Activated CD4-positive, alpha-beta memory T cell treated with anti-CD3 and anti-CD28 coated beads for 36 hours (primary cell): ENCODE results near the gene MASP1. TPM values are rescaled to one million over a fixed set of nuclear protein-coding genes. Genes with fewer than 3 reads are reported as not detected.
"Not testable (repeated sequence)": the region's sequence is repeated elsewhere in the genome, so short reads cannot be mapped to it uniquely, and the experiment has no call there.

Experiments
- CTCF ChIA-PET: fragments of 350-600 bp; sonication (Branson Sonifier 250); formaldehyde crosslinking; loops from one replicate; lab custom pipeline; 2021; ENCODE audit warnings: antibody characterized with exemption, inconsistent platforms; lab: Charles Lee
- POLR2A ChIA-PET: fragments of 350-600 bp; sonication (Branson Sonifier 250); formaldehyde crosslinking; loops from one replicate; lab custom pipeline; 2021; ENCODE audit warnings: antibody characterized with exemption; lab: Charles Lee
- DNase-seq: peaks from one replicate; pipeline ENCODE4 v3.0.0-alpha.2; 2020
- H3K27ac Mint-ChIP-seq: one replicate; pipeline ENCODE4 v1.8.0; 2021; ENCODE audit warnings: mixed read lengths
- H3K27me3 Mint-ChIP-seq: one replicate; pipeline ENCODE4 v1.8.0; 2021; ENCODE audit warnings: mixed read lengths
- H3K36me3 Mint-ChIP-seq: one replicate; pipeline ENCODE4 v1.8.0; 2021; ENCODE audit warnings: mixed read lengths
- H3K4me1 Mint-ChIP-seq: one replicate; pipeline ENCODE4 v1.8.0; 2021; ENCODE audit warnings: low read depth, mixed read lengths
- H3K4me3 Mint-ChIP-seq: one replicate; pipeline ENCODE4 v1.8.0; 2021; ENCODE audit warnings: mild to moderate bottlenecking, mixed read lengths
- H3K9me3 Mint-ChIP-seq: one replicate; pipeline ENCODE4 v1.8.0; 2021; ENCODE audit warnings: mixed read lengths
- intact Hi-C: fragments of 100-400 bp; cut with micrococcal nuclease; formaldehyde crosslinking; loops from one replicate; pipeline ENCODE4 v1.15.1; 2023
- total RNA-seq, 2 experiments: library from RNA; stranded (reverse); gene quantifications; one replicate each; pipeline ENCODE4 v1.2.3, GENCODE V29; 2021

The MASP1 gene
- total RNA-seq, 2 experiments from 2014 or later, result not detected

DNA sequence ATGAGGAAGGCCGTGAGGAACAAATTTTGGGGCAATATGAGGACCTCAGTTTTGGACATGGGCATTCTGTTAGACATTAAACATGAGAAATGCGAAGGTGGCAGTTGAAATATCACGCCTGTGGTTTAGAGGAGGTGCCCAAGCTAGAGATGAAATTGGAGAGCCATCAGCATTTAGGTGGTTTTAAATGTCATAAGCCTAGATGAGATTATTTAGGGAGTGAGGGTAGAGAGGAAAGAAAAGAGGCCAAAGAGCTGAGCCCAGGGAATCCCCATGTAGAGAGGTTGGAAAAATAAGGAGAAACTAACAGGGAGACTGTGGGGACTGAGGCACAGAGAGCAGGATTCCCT is 79.4 kb downstream of the MASP1 start:
- no peaks in the 10 kb centered on the region for H3K36me3 Mint-ChIP-seq
- no peaks in the 10 kb centered on the region for H3K9me3 Mint-ChIP-seq
- no peaks in the 10 kb centered on the region for H3K27me3 Mint-ChIP-seq
- POLR2A ChIA-PET, result no interaction called here
- H3K4me1 Mint-ChIP-seq, result no peaks in the 10 kb centered on the region
- H3K27ac Mint-ChIP-seq, result no peak overlapping the region
- no peak for DNase-seq
- intact Hi-C loops, result no loop called here
- CTCF ChIA-PET, result interaction anchor here (0.6 to 2.5 kb wide), 4 partner anchors 8 to 99 kb away, joined by 3 to 14 read pairs (median 4); no protein-coding TSS in a partner anchor
- no peak overlapping the region for H3K4me3 Mint-ChIP-seq

DNA sequence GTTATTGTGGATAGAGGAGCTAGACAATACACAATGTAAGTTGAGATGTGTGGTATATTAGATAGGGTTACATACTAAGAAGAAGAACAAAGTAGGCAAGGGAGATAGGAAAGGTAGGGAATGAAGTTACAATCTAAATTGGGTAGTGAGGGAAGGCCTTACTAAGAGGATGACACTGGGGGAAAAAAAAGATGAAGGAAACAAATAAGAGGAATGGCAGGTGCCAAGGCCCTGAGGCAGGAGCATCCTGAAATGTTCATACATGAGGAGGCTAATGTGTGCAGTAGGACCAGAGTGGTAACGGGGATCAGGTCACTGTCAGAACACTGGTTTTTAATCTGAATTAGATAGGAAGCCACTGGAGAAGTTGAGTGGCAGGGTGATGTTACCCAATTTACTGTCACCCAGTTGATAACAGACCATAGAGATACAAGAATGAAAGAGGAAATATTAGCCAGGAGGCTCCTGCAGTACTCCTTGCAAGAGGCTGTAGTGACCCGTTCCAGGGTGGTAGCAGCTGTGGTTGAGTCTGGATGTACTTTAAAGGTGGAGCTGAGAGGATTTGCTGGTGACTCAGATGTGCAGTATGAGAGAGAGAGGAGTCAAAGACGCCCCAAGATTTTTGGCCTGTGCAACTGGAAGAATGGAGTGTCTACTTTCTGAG is 79.9 kb downstream of the MASP1 start:
- H3K9me3 Mint-ChIP-seq, result no peaks in the 10 kb centered on the region
- DNase-seq, result no peak
- no peak overlapping the region for H3K27ac Mint-ChIP-seq
- no peaks in the 10 kb centered on the region for H3K27me3 Mint-ChIP-seq
- intact Hi-C loops, result no loop called here
- no peaks in the 10 kb centered on the region for H3K36me3 Mint-ChIP-seq
- CTCF ChIA-PET, result interaction anchor here (0.7 to 2.5 kb wide), 4 partner anchors 9 to 468 kb away, joined by 3 to 14 read pairs (median 4); no protein-coding TSS in a partner anchor
- H3K4me1 Mint-ChIP-seq, result no peaks in the 10 kb centered on the region
- POLR2A ChIA-PET, result no interaction called here
- no peak overlapping the region for H3K4me3 Mint-ChIP-seq

DNA sequence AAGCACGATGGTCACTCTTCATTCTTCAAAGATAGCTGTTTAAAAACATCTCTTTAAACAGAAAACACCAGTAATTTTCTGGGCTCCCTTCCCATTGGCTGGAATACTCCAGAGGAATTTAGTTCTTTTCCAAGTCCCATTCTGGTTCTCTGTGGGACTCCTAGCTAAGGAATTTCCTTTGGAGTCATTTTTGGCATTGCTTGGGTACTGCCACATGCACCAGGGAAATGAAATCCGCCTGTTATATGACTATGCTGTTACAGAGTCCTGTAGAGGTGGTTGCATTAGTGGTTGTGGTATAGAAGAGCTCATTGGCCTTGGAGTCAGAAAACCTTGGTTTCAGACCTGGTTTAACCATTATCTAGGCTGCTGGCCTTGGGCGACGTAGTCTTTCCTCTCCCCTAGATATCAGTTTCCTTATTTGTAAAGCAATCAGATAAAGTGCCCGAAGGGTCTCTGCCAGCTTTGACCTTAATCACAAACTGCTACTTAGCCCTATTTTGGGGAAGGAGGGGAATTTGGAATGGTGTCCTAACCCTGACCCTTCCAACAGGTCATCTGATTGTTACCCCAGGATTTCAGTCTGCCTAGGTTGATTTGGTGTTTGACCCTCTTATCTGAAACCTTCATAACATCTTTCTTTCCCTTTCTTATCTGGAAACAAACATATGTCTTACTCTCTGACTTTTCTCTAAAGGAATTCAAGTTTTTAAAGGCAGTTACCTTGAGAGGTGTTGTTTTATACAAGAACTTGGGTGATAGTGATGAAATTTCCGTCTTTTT is 80.8 kb downstream of the MASP1 start:
- Mint-ChIP-seq H3K4me1 (no peaks in the 10 kb centered on the region), H3K9me3 (no peaks in the 10 kb centered on the region), H3K4me3 (no peak overlapping the region), H3K27me3 (no peaks in the 10 kb centered on the region), H3K27ac (no peak overlapping the region), H3K36me3 (no peaks in the 10 kb centered on the region)
- ChIA-PET POLR2A (no interaction called here), CTCF (interaction anchor here (0.9 to 2.5 kb wide), 3 partner anchors 10 to 405 kb away, joined by 3 to 14 read pairs (median 3); no protein-coding TSS in a partner anchor)
- DNase-seq, result no peak
- intact Hi-C loops, result no loop called here

DNA sequence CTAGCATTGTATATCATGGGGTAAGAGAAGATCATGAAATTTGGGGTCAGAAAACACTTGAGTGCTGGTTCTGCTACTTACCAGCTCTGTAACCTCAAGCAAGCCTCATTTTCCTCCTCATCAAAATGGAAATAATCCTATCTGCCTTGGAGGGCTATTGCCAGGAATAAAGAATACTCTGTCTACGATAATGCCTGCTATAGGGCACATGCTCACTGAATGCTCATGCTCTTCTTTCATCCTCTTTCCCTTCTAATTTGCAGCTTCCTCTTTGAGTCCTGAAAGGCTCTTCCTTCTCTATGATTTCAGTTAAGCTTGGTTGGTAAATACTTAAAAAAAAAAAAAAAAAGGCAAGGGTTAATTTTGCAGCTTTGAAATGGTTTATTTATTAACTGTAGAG is 81.4 kb downstream of the MASP1 start:
- Mint-ChIP-seq H3K27ac (no peak overlapping the region), H3K4me1 (no peaks in the 10 kb centered on the region), H3K9me3 (no peaks in the 10 kb centered on the region), H3K27me3 (peaks cover 4% of the 10 kb centered on the region), H3K36me3 (no peaks in the 10 kb centered on the region), H3K4me3 (no peak overlapping the region)
- CTCF ChIA-PET, result interaction anchor here (0.7 to 2.5 kb wide), 3 partner anchors 10 to 406 kb away, joined by 3 to 14 read pairs (median 3); no protein-coding TSS in a partner anchor
- POLR2A ChIA-PET, result no interaction called here
- DNase-seq, result no peak
- intact Hi-C loops, result no loop called here

- POLR2A ChIA-PET, result no interaction called here
- H3K27me3 Mint-ChIP-seq, result peaks cover 6% of the 10 kb centered on the region
- DNase-seq, result no peak
- intact Hi-C loops, result no loop called here
- H3K4me1 Mint-ChIP-seq, result no peaks in the 10 kb centered on the region
- no peaks in the 10 kb centered on the region for H3K36me3 Mint-ChIP-seq
- H3K9me3 Mint-ChIP-seq, result no peaks in the 10 kb centered on the region
- CTCF ChIA-PET, result interaction anchor here (0.7 kb wide), 1 partner anchor 107 kb away, joined by 3 read pairs; no protein-coding TSS in a partner anchor
- H3K27ac Mint-ChIP-seq, result no peak overlapping the region
- H3K4me3 Mint-ChIP-seq, result no peak overlapping the region
These were observed 82.0 kb downstream of the MASP1 start for GRCh38 chr3:187209491-187209890.

- Mint-ChIP-seq H3K27ac (no peak overlapping the region), H3K4me1 (no peaks in the 10 kb centered on the region), H3K27me3 (peaks cover 7% of the 10 kb centered on the region), H3K36me3 (no peaks in the 10 kb centered on the region), H3K4me3 (no peak overlapping the region), H3K9me3 (no peaks in the 10 kb centered on the region)
- CTCF ChIA-PET, result interaction anchor here (1.2 kb wide), 1 partner anchor 12 kb away, joined by 3 read pairs; no protein-coding TSS in a partner anchor
- DNase-seq, result no peak
- POLR2A ChIA-PET, result no interaction called here
- intact Hi-C loops, result no loop called here
These were observed 83.4 kb downstream of the MASP1 start for GRCh38 chr3:187208159-187208558.

- peaks cover 7% of the 10 kb centered on the region for H3K27me3 Mint-ChIP-seq
- no peak overlapping the region for H3K4me3 Mint-ChIP-seq
- intact Hi-C loops, result no loop called here
- ChIA-PET POLR2A (no interaction called here), CTCF (interaction anchor here (1.2 kb wide), 1 partner anchor 13 kb away, joined by 3 read pairs; no protein-coding TSS in a partner anchor)
- H3K4me1 Mint-ChIP-seq, result no peaks in the 10 kb centered on the region
- no peaks in the 10 kb centered on the region for H3K9me3 Mint-ChIP-seq
- no peak for DNase-seq
- no peak overlapping the region for H3K27ac Mint-ChIP-seq
- no peaks in the 10 kb centered on the region for H3K36me3 Mint-ChIP-seq
These were observed 83.9 kb downstream of the MASP1 start for GRCh38 chr3:187207624-187208023.

DNA sequence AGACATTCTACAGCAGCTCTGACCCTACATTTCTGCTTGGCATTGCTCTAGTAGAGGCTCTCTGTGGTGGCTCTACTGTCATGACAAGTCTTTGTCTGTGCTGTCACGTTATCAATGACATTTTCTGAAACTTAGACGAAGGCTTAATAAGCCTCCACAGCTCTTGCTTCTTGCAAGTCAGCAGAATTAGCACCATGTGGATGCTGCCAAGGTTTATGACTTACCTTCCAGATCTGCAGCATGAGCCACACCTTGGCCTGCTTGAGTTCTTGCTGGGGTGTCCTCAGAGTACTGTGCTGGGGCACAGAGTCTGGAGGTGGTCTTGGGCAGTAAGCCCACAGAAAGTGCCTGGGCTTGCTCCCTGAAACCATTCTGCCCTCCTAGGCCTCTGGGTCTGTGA is 84.5 kb downstream of the MASP1 start:
- H3K27ac Mint-ChIP-seq, result no peak overlapping the region
- H3K9me3 Mint-ChIP-seq, result no peaks in the 10 kb centered on the region
- POLR2A ChIA-PET, result no interaction called here
- H3K4me3 Mint-ChIP-seq, result no peak overlapping the region
- H3K27me3 Mint-ChIP-seq, result peaks cover 7% of the 10 kb centered on the region
- CTCF ChIA-PET, result no interaction called here
- DNase-seq, result no peak
- no peaks in the 10 kb centered on the region for H3K4me1 Mint-ChIP-seq
- intact Hi-C loops, result no loop called here
- H3K36me3 Mint-ChIP-seq, result no peaks in the 10 kb centered on the region

DNA sequence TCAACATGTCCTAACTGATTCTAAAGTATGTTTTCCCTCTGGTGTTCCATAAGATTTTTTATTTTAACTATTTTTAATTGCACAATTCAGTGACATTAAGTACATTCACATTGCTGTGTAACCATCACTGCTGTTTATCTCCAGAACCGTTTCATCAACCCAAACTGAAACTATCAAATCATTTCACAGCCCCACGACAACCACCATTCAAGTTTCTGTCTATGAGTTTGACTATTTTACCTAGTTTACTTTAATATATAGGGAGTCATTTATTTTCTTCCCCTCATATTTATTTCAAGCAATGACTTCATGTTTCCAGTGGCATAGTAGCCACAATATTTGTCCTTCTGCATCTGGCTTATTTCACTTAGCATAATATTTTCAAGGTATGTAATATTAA is 85.9 kb downstream of the MASP1 start:
- Mint-ChIP-seq H3K36me3 (no peaks in the 10 kb centered on the region), H3K9me3 (no peaks in the 10 kb centered on the region), H3K27me3 (peaks cover 7% of the 10 kb centered on the region), H3K4me3 (no peak overlapping the region), H3K27ac (no peak overlapping the region), H3K4me1 (no peaks in the 10 kb centered on the region)
- POLR2A ChIA-PET, result no interaction called here
- no peak for DNase-seq
- intact Hi-C loops, result no loop called here
- CTCF ChIA-PET, result no interaction called here

GRCh38 chr3:187199463-187200050 is 92.0 kb downstream of the MASP1 start:
- H3K27me3 Mint-ChIP-seq, H3K36me3 Mint-ChIP-seq, intact Hi-C loops, H3K4me1 Mint-ChIP-seq, H3K27ac Mint-ChIP-seq, H3K9me3 Mint-ChIP-seq, DNase-seq, H3K4me3 Mint-ChIP-seq: not testable (repeated sequence)
- ChIA-PET CTCF (interaction anchor here (1.0 kb wide), 1 partner anchor 21 kb away, joined by 3 read pairs; no protein-coding TSS in a partner anchor), POLR2A (interaction anchor here (0.6 kb wide), 1 partner anchor 9 kb away, joined by 3 read pairs; no protein-coding TSS in a partner anchor)

DNA sequence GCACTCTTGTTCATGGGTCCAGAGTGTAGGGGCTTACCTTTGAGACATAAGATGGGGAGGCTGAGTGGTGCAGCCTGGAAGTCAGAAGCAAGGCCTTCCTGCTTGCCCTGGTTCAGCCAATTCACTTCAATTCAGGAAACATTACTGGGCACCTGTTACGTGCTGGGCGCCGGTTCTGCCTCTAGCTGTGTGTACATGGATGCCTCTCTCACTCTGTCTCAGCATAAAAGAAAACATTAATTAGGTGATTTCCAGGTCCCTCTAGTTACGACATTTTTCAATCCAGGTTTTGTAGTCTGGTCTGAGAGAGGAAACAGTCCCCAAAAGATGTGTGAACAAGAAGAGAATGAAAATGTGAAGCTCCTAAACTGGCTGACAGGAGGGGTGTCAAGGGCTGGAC is 93.0 kb downstream of the MASP1 start:
- Mint-ChIP-seq H3K27me3 (peaks cover 11% of the 10 kb centered on the region), H3K4me3 (no peak overlapping the region), H3K4me1 (no peaks in the 10 kb centered on the region), H3K36me3 (no peaks in the 10 kb centered on the region), H3K27ac (no peak overlapping the region), H3K9me3 (no peaks in the 10 kb centered on the region)
- no peak for DNase-seq
- ChIA-PET POLR2A (no interaction called here), CTCF (no interaction called here)
- intact Hi-C loops, result no loop called here

- CTCF ChIA-PET, result interaction anchor here (1.5 kb wide), 1 partner anchor 23 kb away, joined by 4 read pairs; no protein-coding TSS in a partner anchor
- no peak within 1 kb of the TSS for H3K27ac Mint-ChIP-seq
- DNase-seq, result no peak
- POLR2A ChIA-PET, result interaction anchor here (0.7 kb wide), 1 partner anchor 66 kb away, joined by 3 read pairs; no protein-coding TSS in a partner anchor
- peaks cover 11% of the 10 kb centered on the region for H3K27me3 Mint-ChIP-seq
- H3K9me3 Mint-ChIP-seq, result no peaks in the 10 kb centered on the region
- no peaks in the 10 kb centered on the region for H3K36me3 Mint-ChIP-seq
- H3K4me1 Mint-ChIP-seq, result no peaks in the 10 kb centered on the region
- intact Hi-C loops, result no loop called here
- H3K4me3 Mint-ChIP-seq, result no peak within 1 kb of the TSS
These were observed 94.2 kb downstream of the MASP1 start, which contains the start of gene RTP1 for GRCh38 chr3:187197335-187197649. Gene RTP1, plus strand, starts transcription at chr3:187197486. Its CDS starts 30 bp downstream, at chr3:187197516.
